ENCODE measurements around the gene TRIM46. TPM values are rescaled to one million over a fixed set of nuclear protein-coding genes. Genes with fewer than 3 reads are reported as not detected.
"Not testable (repeated sequence)": the region's sequence is repeated elsewhere in the genome, so short reads cannot be mapped to it uniquely, and the experiment has no call there.

Gene TRIM46
- polyA plus RNA-seq, 2 of the 4 experiments (the other 2 are of a cell fraction): 1.1 to 2.8 TPM

GRCh38 chr1:155228096-155228427 is 54.4 kb downstream of the TRIM46 start (continued):
- TF ChIP-seq, protein P1, sequence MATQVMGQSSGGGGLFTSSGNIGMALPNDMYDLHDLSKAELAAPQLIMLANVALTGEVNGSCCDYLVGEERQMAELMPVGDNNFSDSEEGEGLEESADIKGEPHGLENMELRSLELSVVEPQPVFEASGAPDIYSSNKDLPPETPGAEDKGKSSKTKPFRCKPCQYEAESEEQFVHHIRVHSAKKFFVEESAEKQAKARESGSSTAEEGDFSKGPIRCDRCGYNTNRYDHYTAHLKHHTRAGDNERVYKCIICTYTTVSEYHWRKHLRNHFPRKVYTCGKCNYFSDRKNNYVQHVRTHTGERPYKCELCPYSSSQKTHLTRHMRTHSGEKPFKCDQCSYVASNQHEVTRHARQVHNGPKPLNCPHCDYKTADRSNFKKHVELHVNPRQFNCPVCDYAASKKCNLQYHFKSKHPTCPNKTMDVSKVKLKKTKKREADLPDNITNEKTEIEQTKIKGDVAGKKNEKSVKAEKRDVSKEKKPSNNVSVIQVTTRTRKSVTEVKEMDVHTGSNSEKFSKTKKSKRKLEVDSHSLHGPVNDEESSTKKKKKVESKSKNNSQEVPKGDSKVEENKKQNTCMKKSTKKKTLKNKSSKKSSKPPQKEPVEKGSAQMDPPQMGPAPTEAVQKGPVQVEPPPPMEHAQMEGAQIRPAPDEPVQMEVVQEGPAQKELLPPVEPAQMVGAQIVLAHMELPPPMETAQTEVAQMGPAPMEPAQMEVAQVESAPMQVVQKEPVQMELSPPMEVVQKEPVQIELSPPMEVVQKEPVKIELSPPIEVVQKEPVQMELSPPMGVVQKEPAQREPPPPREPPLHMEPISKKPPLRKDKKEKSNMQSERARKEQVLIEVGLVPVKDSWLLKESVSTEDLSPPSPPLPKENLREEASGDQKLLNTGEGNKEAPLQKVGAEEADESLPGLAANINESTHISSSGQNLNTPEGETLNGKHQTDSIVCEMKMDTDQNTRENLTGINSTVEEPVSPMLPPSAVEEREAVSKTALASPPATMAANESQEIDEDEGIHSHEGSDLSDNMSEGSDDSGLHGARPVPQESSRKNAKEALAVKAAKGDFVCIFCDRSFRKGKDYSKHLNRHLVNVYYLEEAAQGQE (IDR thresholded peaks at IDR 0.05): no peak
- TF ChIP-seq GATA3 (IDR thresholded peaks at IDR 0.05; ENCODE audit: borderline replicate concordance): no peak
- TF ChIP-seq EHMT2 (IDR thresholded peaks at IDR 0.05; ENCODE audit: low read depth): no peak
- TF ChIP-seq HOXB13 (CRISPR knock-in tag; IDR thresholded peaks at IDR 0.05; ENCODE audit: low read depth): no peak
- no peak for TF ChIP-seq ZFP36 (IDR thresholded peaks at IDR 0.05; ENCODE audit: borderline replicate concordance, partially characterized antibody)
- TF ChIP-seq TFCP2L1 (CRISPR knock-in tag; IDR thresholded peaks at IDR 0.05): no peak
- TF ChIP-seq MAFK (IDR thresholded peaks at IDR 0.05; ENCODE audit: partially characterized antibody): no peak
- TF ChIP-seq, protein P2, sequence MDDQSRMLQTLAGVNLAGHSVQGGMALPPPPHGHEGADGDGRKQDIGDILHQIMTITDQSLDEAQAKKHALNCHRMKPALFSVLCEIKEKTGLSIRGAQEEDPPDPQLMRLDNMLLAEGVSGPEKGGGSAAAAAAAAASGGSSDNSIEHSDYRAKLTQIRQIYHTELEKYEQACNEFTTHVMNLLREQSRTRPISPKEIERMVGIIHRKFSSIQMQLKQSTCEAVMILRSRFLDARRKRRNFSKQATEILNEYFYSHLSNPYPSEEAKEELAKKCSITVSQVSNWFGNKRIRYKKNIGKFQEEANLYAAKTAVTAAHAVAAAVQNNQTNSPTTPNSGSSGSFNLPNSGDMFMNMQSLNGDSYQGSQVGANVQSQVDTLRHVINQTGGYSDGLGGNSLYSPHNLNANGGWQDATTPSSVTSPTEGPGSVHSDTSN (IDR thresholded peaks at IDR 0.05): no peak

- not testable (repeated sequence) for H3K4me3 ChIP-seq; H3K4me2 ChIP-seq; H3K4me1 ChIP-seq; FAIRE-seq; H3K9me3 ChIP-seq; DNase-seq (ENCODE audit: low read depth in 1 of 2, low spot score in 1 of 2); ATAC-seq; H3K27ac ChIP-seq
- WGBS (ENCODE audit: missing lambda C conversion rate): 85% methylated on average over 3 of the region's 3 CpGs
- POLR2A ChIA-PET: interaction anchor here (0.6 kb wide), 1 partner anchor 994 kb away, joined by 11 read pairs; no protein-coding TSS in a partner anchor
- CTCF ChIA-PET: interaction anchor here (0.7 to 2.0 kb wide), 3 partner anchors 19 to 37 kb away, joined by 3 to 5 read pairs (median 4); no protein-coding TSS in a partner anchor
Measured at GRCh38 chr1:155231302-155231701, 57.7 kb downstream of the TRIM46 start.

DNA sequence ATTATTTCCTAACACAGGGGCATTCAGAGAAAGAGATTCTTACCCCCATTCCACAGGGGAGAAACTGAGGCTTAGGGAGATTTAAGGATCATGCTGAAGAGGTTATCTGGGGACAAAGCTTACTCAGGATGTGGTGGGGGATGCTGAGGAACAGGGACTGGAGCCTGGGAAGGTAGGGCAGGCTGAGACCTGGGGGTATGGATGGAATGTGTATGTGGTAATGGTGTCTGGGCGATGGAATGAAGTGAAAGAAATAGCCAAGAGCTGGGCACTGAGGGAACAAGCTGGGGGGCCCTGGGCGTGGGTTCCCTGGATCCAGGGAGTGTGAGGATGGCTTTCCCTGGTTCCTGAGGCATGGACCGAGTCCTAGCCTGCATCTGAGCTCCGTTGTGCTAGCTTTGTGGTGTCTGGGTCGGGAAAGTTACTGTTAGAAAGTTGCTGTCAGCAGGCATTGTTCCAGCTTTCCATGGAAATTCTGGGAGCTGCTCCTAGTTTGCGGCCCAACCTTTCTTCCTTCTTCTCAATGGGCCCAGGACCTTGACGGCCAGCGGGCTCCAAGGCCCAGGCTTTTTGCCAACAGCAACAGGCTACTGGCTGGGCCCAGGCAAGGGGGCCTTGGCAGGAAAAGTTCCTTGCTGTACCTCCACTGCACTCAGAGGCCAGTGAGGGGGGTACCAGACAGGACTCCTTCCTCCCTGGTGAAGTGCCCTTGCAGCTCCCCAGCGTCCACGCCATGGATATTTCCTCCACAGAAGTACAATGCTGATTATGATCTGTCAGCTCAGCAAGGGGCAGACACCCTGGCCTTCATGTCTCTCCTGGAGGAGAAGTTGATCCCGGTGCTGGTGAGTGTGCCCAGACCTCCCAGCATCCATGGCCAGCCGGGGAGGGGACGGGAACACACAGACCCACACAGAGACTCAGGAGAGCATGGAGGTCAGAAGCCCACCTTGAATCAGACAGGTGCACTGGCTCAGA is 58.6 kb downstream of the TRIM46 start:
- FAIRE-seq; H3K4me3 ChIP-seq; H3K27ac ChIP-seq; ATAC-seq; DNase-seq (ENCODE audit: low read depth in 1 of 2, low spot score in 1 of 2); H3K9me3 ChIP-seq; H3K4me2 ChIP-seq; H3K4me1 ChIP-seq; POLR2A ChIA-PET: not testable (repeated sequence)
- CTCF ChIA-PET: interaction anchor here (0.7 to 2.0 kb wide), 3 partner anchors 18 to 38 kb away, joined by 3 to 5 read pairs (median 4); no protein-coding TSS in a partner anchor
- 80% methylated on average over 13 of the region's 13 CpGs for WGBS (ENCODE audit: missing lambda C conversion rate)

GRCh38 chr1:155233502-155233901 is 59.9 kb downstream of the TRIM46 start:
- H3K27ac ChIP-seq; H3K9me3 ChIP-seq; H3K4me3 ChIP-seq; H3K4me1 ChIP-seq; DNase-seq (ENCODE audit: low read depth in 1 of 2, low spot score in 1 of 2); FAIRE-seq; H3K4me2 ChIP-seq; CTCF ChIA-PET; POLR2A ChIA-PET: not testable (repeated sequence)
- ATAC-seq: peak; percentile 48 to 62; a peak in 3 of 6 replicates
- whole genome bisulfite sequencing (ENCODE audit: missing lambda C conversion rate): 75% methylated on average over 1 of the region's 5 CpGs

Small RNA genes lying within 50 kb of the gene (small RNA-seq; reads per million reads assigned to genes)
- gene HMGN2P18: 0 reads per million in 6 experiments

Other genes starting within 250 kb of the TRIM46 start
- gene PMVK, start 237.1 kb upstream of the TRIM46 start, polyA plus RNA-seq (2011; rRNA removed): 31.4 and 35.7 TPM in 2 replicates
- 52.0 to 57.3 TPM (median 53.0 TPM) in 3 replicates for gene PMVK, start 237.1 kb upstream of the TRIM46 start, polyA plus RNA-seq (2017; fragmentation: RNase III; extraction: RNeasy Plus Mini Kit Qiagen cat#74134 plus additional on column Dnase treatment)
- gene PBXIP1, start 217.8 kb upstream of the TRIM46 start, polyA plus RNA-seq (2011; rRNA removed): 15.0 and 16.8 TPM in 2 replicates
- 13.9 to 22.4 TPM (median 20.8 TPM) in 3 replicates for gene PBXIP1, start 217.8 kb upstream of the TRIM46 start, polyA plus RNA-seq (2017; fragmentation: RNase III; extraction: RNeasy Plus Mini Kit Qiagen cat#74134 plus additional on column Dnase treatment)
- gene PYGO2, start 212.1 kb upstream of the TRIM46 start, polyA plus RNA-seq (2011; rRNA removed): 24.6 and 25.8 TPM in 2 replicates
- gene PYGO2, start 212.1 kb upstream of the TRIM46 start, polyA plus RNA-seq (2017; fragmentation: RNase III; extraction: RNeasy Plus Mini Kit Qiagen cat#74134 plus additional on column Dnase treatment): 15.7 to 18.9 TPM (median 18.3 TPM) in 3 replicates
- 174 and 203 TPM in 2 replicates for gene SHC1, start 203.1 kb upstream of the TRIM46 start, polyA plus RNA-seq (2011; rRNA removed)
- gene SHC1, start 203.1 kb upstream of the TRIM46 start, polyA plus RNA-seq (2017; fragmentation: RNase III; extraction: RNeasy Plus Mini Kit Qiagen cat#74134 plus additional on column Dnase treatment): 117 to 124 TPM (median 118 TPM) in 3 replicates
- gene CKS1B, start 199.2 kb upstream of the TRIM46 start, polyA plus RNA-seq (2011; rRNA removed): 725 and 787 TPM in 2 replicates
- gene CKS1B, start 199.2 kb upstream of the TRIM46 start, polyA plus RNA-seq (2017; fragmentation: RNase III; extraction: RNeasy Plus Mini Kit Qiagen cat#74134 plus additional on column Dnase treatment): 345 to 366 TPM (median 356 TPM) in 3 replicates
- gene FLAD1, start 190.5 kb upstream of the TRIM46 start, polyA plus RNA-seq (2011; rRNA removed): 43.5 and 57.1 TPM in 2 replicates
- gene FLAD1, start 190.5 kb upstream of the TRIM46 start, polyA plus RNA-seq (2017; fragmentation: RNase III; extraction: RNeasy Plus Mini Kit Qiagen cat#74134 plus additional on column Dnase treatment): 34.1 to 38.2 TPM (median 36.0 TPM) in 3 replicates
- 0.32 TPM in 1 of 2 replicates, not detected in the other for gene LENEP, start 180.3 kb upstream of the TRIM46 start, polyA plus RNA-seq (2011; rRNA removed)
- not detected in 3 replicates for gene LENEP, start 180.3 kb upstream of the TRIM46 start, polyA plus RNA-seq (2017; fragmentation: RNase III; extraction: RNeasy Plus Mini Kit Qiagen cat#74134 plus additional on column Dnase treatment)
- 20.5 and 20.8 TPM in 2 replicates for gene ZBTB7B, start 171.0 kb upstream of the TRIM46 start, polyA plus RNA-seq (2011; rRNA removed)
- 24.7 to 30.7 TPM (median 29.0 TPM) in 3 replicates for gene ZBTB7B, start 171.0 kb upstream of the TRIM46 start, polyA plus RNA-seq (2017; fragmentation: RNase III; extraction: RNeasy Plus Mini Kit Qiagen cat#74134 plus additional on column Dnase treatment)
- gene DCST2, start 140.1 kb upstream of the TRIM46 start, polyA plus RNA-seq (2011; rRNA removed): 1.0 and 1.5 TPM in 2 replicates
- 0.23 to 0.46 TPM (median 0.43 TPM) in 3 replicates for gene DCST2, start 140.1 kb upstream of the TRIM46 start, polyA plus RNA-seq (2017; fragmentation: RNase III; extraction: RNeasy Plus Mini Kit Qiagen cat#74134 plus additional on column Dnase treatment)
- 0.06 TPM in 1 of 2 replicates, not detected in the other for gene DCST1, start 140.0 kb upstream of the TRIM46 start, polyA plus RNA-seq (2011; rRNA removed)
- gene DCST1, start 140.0 kb upstream of the TRIM46 start, polyA plus RNA-seq (2017; fragmentation: RNase III; extraction: RNeasy Plus Mini Kit Qiagen cat#74134 plus additional on column Dnase treatment): not detected in 3 replicates
- gene ADAM15, start 122.5 kb upstream of the TRIM46 start, polyA plus RNA-seq (2011; rRNA removed): 25.6 and 33.6 TPM in 2 replicates
- 33.0 to 35.2 TPM (median 34.2 TPM) in 3 replicates for gene ADAM15, start 122.5 kb upstream of the TRIM46 start, polyA plus RNA-seq (2017; fragmentation: RNase III; extraction: RNeasy Plus Mini Kit Qiagen cat#74134 plus additional on column Dnase treatment)
- gene EFNA4, start 110.1 kb upstream of the TRIM46 start, polyA plus RNA-seq (2011; rRNA removed): 3.1 and 4.9 TPM in 2 replicates
- gene EFNA4, start 110.1 kb upstream of the TRIM46 start, polyA plus RNA-seq (2017; fragmentation: RNase III; extraction: RNeasy Plus Mini Kit Qiagen cat#74134 plus additional on column Dnase treatment): 6.1 to 8.7 TPM (median 7.5 TPM) in 3 replicates
- gene EFNA3, start 95.0 kb upstream of the TRIM46 start, polyA plus RNA-seq (2011; rRNA removed): 1.9 and 2.6 TPM in 2 replicates
- gene EFNA3, start 95.0 kb upstream of the TRIM46 start, polyA plus RNA-seq (2017; fragmentation: RNase III; extraction: RNeasy Plus Mini Kit Qiagen cat#74134 plus additional on column Dnase treatment): 2.0 to 3.2 TPM (median 2.7 TPM) in 3 replicates
- 38.9 and 64.6 TPM in 2 replicates for gene EFNA1, start 46.0 kb upstream of the TRIM46 start, polyA plus RNA-seq (2011; rRNA removed)
- gene EFNA1, start 46.0 kb upstream of the TRIM46 start, polyA plus RNA-seq (2017; fragmentation: RNase III; extraction: RNeasy Plus Mini Kit Qiagen cat#74134 plus additional on column Dnase treatment): 19.1 to 25.4 TPM (median 25.1 TPM) in 3 replicates
- 39.3 and 39.4 TPM in 2 replicates for gene SLC50A1, start 38.0 kb upstream of the TRIM46 start, polyA plus RNA-seq (2011; rRNA removed)
- gene SLC50A1, start 38.0 kb upstream of the TRIM46 start, polyA plus RNA-seq (2017; fragmentation: RNase III; extraction: RNeasy Plus Mini Kit Qiagen cat#74134 plus additional on column Dnase treatment): 28.2 to 30.7 TPM (median 28.9 TPM) in 3 replicates
- 22.8 and 33.7 TPM in 2 replicates for gene DPM3, start 33.3 kb upstream of the TRIM46 start, polyA plus RNA-seq (2011; rRNA removed)
- gene DPM3, start 33.3 kb upstream of the TRIM46 start, polyA plus RNA-seq (2017; fragmentation: RNase III; extraction: RNeasy Plus Mini Kit Qiagen cat#74134 plus additional on column Dnase treatment): 67.5 to 83.0 TPM (median 80.3 TPM) in 3 replicates
- gene KRTCAP2, start 545 bp upstream of the TRIM46 start, polyA plus RNA-seq (2011; rRNA removed): 154 and 227 TPM in 2 replicates
- gene KRTCAP2, start 545 bp upstream of the TRIM46 start, polyA plus RNA-seq (2017; fragmentation: RNase III; extraction: RNeasy Plus Mini Kit Qiagen cat#74134 plus additional on column Dnase treatment): 216 to 218 TPM (median 217 TPM) in 3 replicates
- 13.8 and 16.2 TPM in 2 replicates for gene THBS3, start 34.0 kb downstream of the TRIM46 start, polyA plus RNA-seq (2011; rRNA removed)
- gene THBS3, start 34.0 kb downstream of the TRIM46 start, polyA plus RNA-seq (2017; fragmentation: RNase III; extraction: RNeasy Plus Mini Kit Qiagen cat#74134 plus additional on column Dnase treatment): 8.9 to 14.2 TPM (median 12.1 TPM) in 3 replicates
- 53.4 and 73.9 TPM in 2 replicates for gene MTX1, start 34.8 kb downstream of the TRIM46 start, polyA plus RNA-seq (2011; rRNA removed)
- gene MTX1, start 34.8 kb downstream of the TRIM46 start, polyA plus RNA-seq (2017; fragmentation: RNase III; extraction: RNeasy Plus Mini Kit Qiagen cat#74134 plus additional on column Dnase treatment): 64.5 to 67.2 TPM (median 67.1 TPM) in 3 replicates
- 8.4 and 10.7 TPM in 2 replicates for gene ENTREP3, start 81.6 kb downstream of the TRIM46 start, polyA plus RNA-seq (2011; rRNA removed)
- gene ENTREP3, start 81.6 kb downstream of the TRIM46 start, polyA plus RNA-seq (2017; fragmentation: RNase III; extraction: RNeasy Plus Mini Kit Qiagen cat#74134 plus additional on column Dnase treatment): 22.4 to 29.5 TPM (median 27.3 TPM) in 3 replicates
- gene SCAMP3, start 88.5 kb downstream of the TRIM46 start, polyA plus RNA-seq (2011; rRNA removed): 135 and 147 TPM in 2 replicates
- 73.1 to 78.1 TPM (median 75.9 TPM) in 3 replicates for gene SCAMP3, start 88.5 kb downstream of the TRIM46 start, polyA plus RNA-seq (2017; fragmentation: RNase III; extraction: RNeasy Plus Mini Kit Qiagen cat#74134 plus additional on column Dnase treatment)
- gene CLK2, start 99.7 kb downstream of the TRIM46 start, polyA plus RNA-seq (2011; rRNA removed): 45.7 and 51.0 TPM in 2 replicates
- gene CLK2, start 99.7 kb downstream of the TRIM46 start, polyA plus RNA-seq (2017; fragmentation: RNase III; extraction: RNeasy Plus Mini Kit Qiagen cat#74134 plus additional on column Dnase treatment): 32.4 to 37.9 TPM (median 37.5 TPM) in 3 replicates
- gene HCN3, start 103.6 kb downstream of the TRIM46 start, polyA plus RNA-seq (2011; rRNA removed): 4.1 and 7.3 TPM in 2 replicates
- 5.3 to 8.1 TPM (median 7.6 TPM) in 3 replicates for gene HCN3, start 103.6 kb downstream of the TRIM46 start, polyA plus RNA-seq (2017; fragmentation: RNase III; extraction: RNeasy Plus Mini Kit Qiagen cat#74134 plus additional on column Dnase treatment)
- 0.03 TPM in 1 of 2 replicates, not detected in the other for gene PKLR, start 127.6 kb downstream of the TRIM46 start, polyA plus RNA-seq (2011; rRNA removed)
- gene PKLR, start 127.6 kb downstream of the TRIM46 start, polyA plus RNA-seq (2017; fragmentation: RNase III; extraction: RNeasy Plus Mini Kit Qiagen cat#74134 plus additional on column Dnase treatment): 0.03 TPM in 1 of 3 replicates, not detected in the others
- gene FDPS, start 135.0 kb downstream of the TRIM46 start, polyA plus RNA-seq (2011; rRNA removed): 143 and 148 TPM in 2 replicates
- 176 to 228 TPM (median 205 TPM) in 3 replicates for gene FDPS, start 135.0 kb downstream of the TRIM46 start, polyA plus RNA-seq (2017; fragmentation: RNase III; extraction: RNeasy Plus Mini Kit Qiagen cat#74134 plus additional on column Dnase treatment)
- 27.8 and 29.1 TPM in 2 replicates for gene RUSC1, start 147.0 kb downstream of the TRIM46 start, polyA plus RNA-seq (2011; rRNA removed)
- gene RUSC1, start 147.0 kb downstream of the TRIM46 start, polyA plus RNA-seq (2017; fragmentation: RNase III; extraction: RNeasy Plus Mini Kit Qiagen cat#74134 plus additional on column Dnase treatment): 27.5 to 32.2 TPM (median 30.9 TPM) in 3 replicates